ENCODE results near the gene SYT6.

DNA sequence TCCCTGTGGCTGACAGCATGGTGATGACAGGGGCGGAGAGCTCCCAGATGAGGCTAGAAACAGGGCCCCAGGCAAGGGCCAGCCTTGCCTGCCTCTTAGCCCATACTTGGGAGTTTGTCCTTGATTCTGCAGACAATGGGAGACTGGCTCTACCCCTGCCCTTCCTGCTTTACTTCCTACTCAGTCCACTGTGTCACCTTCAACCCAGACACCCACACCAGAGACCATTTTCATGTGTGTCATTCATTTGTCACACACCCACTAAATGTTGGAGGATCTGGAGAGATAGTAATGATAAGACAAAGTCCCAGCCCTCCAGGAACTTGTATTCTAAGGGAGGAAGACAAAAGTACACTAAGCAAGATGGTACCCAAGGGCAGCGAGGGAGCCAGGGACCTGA, 43.7 kb downstream of the SYT6 start:
- TF ChIP-seq, protein P1, sequence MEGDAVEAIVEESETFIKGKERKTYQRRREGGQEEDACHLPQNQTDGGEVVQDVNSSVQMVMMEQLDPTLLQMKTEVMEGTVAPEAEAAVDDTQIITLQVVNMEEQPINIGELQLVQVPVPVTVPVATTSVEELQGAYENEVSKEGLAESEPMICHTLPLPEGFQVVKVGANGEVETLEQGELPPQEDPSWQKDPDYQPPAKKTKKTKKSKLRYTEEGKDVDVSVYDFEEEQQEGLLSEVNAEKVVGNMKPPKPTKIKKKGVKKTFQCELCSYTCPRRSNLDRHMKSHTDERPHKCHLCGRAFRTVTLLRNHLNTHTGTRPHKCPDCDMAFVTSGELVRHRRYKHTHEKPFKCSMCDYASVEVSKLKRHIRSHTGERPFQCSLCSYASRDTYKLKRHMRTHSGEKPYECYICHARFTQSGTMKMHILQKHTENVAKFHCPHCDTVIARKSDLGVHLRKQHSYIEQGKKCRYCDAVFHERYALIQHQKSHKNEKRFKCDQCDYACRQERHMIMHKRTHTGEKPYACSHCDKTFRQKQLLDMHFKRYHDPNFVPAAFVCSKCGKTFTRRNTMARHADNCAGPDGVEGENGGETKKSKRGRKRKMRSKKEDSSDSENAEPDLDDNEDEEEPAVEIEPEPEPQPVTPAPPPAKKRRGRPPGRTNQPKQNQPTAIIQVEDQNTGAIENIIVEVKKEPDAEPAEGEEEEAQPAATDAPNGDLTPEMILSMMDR (IDR thresholded peaks at IDR 0.05 in 8 of 11, conservative IDR thresholded peaks at IDR 0.05 in 3 of 11) = no peak
- no peak for TF ChIP-seq POLR2AphosphoS5 (IDR thresholded peaks at IDR 0.05)
- no peak for TF ChIP-seq POLR2A (IDR thresholded peaks at IDR 0.05)
